GM21515 (cell line): Measurements from ENCODE around the gene COMTD1.

Experiments
- ATAC-seq: cut with Tn5 transposase; IDR thresholded peaks from one replicate; pipeline ENCODE4 v1.9.1; 2021; ENCODE audit not compliant: unreplicated experiment

The COMTD1 gene

DNA sequence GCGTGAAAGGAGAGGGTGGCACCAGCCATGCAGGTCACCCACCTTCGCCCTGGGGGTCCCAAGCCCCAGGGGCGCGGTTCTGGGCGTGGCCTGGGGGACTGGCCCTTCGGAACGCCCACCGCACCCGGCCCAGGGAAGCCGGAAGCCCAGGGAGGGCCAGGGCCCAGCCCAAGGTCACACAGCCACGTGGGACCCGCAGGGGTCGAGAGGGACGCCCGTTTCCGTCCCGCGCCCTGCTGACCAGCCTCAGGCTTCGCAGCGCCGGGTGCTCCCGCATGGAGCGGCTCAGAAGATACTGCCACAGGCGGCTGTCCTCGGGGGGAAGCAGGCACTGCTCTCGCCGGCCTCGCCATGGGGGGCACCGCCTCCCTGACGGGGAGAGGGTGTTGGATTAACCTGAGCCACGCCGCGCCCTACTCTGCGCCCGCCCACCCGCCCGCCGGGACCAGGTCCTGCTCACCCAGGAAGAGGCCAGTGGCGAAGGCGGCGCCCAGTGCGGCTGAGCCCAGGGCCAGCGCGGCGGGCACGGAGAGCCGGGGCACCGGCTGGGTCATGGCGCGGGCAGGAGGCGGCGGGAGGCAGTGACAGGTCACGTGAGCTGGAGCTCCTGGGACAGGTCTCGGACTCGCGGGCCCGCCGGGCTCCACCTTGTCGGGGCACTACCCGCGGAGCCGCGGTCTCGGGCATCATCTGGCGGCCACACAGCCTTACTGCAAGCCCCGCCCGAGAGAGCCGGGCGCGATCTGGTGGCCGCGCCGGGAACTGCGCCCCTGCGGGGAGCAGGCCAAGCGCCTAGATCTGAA lies at the start of gene COMTD1:
TSS of gene COMTD1 (minus strand) at position 583 of the 803 bp plus-strand sequence. CDS start at position 554, 29 bp downstream.
- ATAC-seq = peak; percentile 74

DNA sequence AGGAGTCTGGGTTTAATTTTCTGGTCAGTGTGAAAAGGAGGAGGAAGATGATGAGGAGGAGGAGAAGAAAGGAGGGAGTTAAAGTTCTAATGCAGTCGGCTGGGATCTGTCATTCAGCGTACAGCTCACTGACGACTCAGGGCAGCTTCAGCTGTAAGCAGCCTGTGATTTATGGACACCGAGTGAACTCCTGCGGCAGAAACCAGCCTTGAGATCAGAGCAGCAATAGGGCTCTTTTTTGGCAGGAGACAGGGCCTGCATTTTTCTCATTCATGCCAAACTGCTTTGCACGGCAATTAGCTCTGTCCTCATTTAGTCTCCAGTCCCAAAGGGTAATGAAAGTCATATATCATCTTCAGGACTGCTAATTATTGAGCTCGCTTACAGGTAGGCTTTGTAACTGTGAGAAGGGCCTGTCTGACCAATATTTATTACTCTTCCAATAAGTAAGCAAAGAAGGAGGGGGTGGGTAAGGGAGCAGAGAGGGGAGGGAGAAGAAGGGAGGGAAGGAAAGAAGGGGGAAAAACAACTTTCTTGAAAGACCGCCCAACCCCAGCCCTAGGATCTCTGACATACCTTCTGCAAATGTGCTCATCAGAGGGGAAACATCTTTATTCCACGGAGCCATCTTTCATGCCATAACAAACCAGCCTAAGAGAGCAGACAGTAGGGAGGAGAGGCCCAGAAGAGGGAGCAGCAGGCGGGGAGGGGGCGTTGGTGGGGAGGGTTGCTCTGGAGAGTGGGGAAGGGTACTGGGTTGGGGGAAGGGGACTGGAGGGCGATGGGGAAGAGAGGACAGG lies 48.1 kb upstream of the COMTD1 start:
- no peak for ATAC-seq

DNA sequence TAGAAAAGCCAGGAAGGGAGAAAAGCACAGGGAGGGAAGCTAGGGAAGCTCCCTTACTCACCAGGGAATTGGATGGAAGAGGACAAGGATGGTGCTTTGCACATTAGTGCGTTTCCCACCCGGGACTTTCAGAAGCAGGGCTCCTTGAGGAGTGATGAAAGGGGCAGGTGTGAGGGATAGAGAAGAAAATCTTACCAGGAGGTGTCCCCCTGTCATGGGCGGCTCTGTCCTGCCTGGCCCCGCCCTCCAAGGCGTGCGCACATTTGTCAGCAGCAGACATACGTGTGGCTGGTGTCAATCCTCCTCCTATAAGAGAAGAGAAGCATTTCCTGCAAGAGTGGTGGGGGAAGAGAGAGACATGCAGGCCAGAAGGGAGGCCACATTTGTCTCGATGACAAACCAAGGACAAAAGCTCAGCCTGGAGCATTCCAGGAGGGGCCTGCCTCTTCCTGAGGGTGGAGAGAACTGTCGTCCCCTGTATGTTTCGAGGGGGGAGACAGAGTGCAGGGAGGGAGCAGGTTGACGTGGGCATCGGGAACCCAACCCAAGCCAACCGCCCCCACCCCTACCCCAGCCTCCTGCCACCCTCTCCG lies 47.4 kb upstream of the COMTD1 start:
- no peak for ATAC-seq

DNA sequence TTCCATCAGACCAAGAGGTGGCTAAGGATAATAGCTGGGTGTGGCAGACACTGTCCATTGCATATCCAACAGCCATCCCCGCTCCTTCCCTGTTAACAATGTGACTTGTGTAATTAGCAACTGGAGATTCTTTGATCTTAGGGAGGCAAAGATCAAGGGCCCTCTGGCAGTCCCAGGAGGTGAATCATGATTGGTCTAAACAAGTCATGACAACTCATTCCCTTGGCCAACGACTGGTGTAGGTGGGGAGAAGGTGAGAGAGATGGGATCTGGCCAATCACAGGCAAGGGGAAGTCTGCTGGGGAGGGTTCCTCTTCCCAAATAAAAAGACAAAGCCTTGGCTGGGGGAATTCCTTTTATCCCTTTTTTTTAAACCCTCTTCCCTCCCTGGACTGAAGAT lies 46.2 kb upstream of the COMTD1 start:
- no peak for ATAC-seq

DNA sequence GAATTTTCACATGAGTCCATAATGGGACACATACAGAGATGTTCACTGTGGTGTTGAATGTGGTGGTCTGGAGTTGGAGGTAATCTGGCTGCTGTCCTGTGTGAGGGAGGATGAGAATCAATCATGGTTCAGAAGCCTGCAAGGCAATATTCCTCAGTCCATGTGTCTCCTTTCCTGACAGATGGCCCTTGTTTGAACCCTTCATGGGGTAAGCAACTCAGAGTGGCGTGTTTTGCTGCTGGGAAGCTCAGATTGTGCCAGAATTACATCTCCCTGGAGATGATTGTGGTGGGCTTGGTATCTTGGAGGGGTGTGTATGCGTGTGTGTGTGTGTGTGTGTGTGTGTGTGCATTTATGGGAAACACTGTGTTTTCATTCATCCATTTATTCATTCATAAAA lies 44.5 kb upstream of the COMTD1 start:
- ATAC-seq = no peak

DNA sequence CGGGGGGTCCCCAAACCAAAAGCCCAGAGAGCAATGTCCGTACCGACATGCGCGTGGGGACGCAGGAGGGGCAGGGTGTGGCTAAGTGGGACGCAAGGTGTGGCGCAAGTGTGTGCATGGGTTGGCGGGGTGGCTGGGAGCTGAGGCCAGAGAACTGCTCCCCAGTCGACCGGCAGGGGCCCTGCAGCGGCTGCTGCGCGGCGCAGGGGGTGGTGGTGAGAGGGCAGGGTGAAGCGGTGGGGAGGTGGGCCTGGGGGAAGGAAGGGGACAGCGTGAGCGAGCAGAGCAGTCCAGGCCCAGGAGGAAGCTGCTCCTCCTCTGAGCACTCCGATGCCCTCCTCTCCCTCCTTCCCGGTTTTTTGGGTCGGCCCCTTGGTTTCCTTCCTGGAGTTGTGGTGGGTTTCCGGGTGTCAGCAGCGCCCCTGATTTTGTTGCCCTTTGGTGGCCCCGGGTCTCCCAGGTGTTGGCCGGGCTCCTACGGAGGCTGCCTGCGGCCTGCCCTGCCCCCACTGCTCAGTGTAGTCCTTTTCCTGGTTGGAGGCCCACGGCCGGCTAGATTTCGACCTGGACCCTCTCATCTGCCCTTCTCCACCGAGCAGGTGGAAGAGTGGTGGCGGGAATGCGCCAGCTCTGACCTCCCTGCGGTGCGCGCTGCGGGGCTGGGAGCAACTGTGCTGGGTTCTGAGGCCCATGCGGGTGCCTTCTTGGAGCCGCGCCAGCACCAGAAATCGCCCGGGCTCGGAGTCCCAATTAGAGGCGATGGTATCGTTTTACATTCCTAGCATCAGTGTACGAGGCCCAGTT lies 40.5 kb upstream of the COMTD1 start:
- no peak for ATAC-seq

DNA sequence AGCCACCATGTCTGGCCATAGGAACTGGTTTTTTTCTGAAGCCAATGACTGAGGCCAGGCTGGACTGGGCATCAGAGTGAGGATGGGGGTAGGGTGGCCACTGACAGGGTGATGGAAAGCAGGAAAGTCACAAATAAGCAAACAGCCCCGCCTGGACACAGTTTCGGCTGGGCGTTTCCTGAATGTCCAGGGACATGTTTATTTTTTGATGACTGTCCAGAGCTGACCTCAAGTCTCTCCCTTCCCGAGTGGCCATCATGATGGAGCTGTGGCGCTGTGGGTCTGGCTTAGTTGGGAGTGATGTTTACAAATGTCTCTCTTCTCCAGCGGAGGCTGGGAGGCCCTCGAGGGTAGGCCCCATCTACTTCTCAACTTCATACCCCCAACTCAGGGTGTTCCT lies 37.1 kb upstream of the COMTD1 start:
- ATAC-seq = no peak

DNA sequence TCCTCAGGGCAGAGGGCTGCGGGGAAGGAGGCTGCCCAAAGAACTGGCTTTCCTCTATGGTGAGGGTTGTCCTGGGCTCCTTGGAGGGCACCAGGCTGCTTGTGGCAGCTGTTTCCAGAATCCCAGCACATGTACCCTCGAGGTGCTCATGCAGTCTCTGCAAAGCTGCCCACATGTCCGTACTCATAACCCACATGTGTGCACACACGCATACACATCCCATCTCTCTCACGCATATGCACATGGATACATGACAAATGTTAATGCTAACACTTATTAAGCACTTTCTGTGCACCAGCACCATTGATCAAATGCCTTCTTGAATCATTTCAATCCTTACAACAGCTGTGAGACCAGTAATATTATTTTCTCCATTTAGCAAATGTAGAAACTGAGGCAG lies 36.3 kb upstream of the COMTD1 start:
- no peak for ATAC-seq

DNA sequence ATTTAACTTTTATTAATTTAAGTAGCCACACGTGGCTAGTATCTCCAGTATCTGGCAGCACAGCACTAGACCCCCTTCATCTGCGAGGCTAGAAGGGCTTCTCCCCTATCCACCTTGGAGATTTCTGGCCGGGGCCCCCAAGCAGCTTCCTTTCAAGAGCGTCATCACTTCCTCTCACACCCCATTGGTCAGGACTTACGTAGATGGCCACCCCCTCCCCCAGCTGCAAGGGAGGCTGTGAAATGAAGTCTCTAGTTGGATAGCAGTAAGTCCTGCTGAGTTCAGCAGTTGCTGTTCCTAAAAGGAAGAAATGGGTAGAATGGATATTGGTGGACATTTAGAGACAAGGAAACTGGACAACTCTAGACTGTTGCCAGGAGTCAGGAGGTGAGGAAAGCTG lies 33.8 kb upstream of the COMTD1 start:
- no peak for ATAC-seq

DNA sequence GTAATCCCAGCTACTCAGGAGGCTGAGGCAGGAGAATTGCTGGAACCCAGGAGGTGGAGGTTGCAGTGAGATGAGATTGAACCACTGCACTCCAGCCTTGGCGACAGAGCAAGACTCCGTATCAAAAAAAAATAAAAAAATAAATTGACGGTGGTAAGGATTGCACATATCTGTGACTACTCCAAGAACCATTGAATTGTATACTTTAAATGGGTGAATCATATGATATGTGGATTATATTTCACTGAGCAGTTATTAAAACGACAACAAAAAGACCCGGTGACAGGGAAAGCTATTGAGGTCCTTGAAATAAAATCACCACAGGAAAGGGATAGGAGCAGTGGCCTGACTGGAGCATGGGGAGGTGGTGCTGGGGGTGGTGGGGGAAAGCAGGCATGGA lies 31.2 kb upstream of the COMTD1 start:
- ATAC-seq = no peak

DNA sequence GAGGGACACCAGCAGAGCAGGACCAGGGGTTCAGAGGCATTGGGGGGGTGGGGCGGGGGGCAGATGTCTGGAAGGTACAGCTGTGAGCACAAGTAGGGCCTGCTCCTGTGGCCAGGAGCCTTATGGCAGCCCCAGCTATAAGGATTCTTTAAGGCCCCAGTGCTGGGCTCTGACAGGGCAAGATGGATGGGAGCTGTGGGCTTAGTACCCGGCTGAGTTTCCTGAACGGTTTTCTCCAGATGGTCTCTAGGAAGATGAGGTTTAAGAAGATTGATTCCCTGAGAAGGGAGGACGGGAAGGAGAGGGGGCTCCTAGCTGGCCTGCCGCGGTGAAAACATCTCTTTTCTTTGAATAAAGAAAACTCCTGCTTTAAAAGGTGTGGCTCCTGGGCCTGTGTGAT lies 30.1 kb upstream of the COMTD1 start:
- no peak for ATAC-seq

DNA sequence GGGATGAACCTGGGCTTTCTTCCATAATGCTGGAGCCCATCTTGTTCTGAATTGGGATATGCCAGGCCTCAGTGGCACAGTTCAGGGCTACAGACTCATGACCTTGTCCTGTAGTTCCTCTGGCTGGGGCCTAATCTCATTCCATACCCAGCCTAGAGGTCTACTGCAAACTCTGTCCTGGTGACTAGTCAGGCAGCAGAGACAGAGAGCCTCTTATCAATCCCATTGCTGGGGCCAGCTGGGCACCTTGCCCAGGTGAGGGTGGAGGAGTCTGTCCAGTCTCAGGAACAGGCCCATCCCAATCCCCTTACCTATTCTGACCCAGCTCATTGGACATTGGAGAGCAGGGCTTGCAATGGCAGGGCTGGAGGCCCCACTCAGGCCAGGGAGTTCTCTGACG lies 28.0 kb upstream of the COMTD1 start:
- no peak for ATAC-seq

DNA sequence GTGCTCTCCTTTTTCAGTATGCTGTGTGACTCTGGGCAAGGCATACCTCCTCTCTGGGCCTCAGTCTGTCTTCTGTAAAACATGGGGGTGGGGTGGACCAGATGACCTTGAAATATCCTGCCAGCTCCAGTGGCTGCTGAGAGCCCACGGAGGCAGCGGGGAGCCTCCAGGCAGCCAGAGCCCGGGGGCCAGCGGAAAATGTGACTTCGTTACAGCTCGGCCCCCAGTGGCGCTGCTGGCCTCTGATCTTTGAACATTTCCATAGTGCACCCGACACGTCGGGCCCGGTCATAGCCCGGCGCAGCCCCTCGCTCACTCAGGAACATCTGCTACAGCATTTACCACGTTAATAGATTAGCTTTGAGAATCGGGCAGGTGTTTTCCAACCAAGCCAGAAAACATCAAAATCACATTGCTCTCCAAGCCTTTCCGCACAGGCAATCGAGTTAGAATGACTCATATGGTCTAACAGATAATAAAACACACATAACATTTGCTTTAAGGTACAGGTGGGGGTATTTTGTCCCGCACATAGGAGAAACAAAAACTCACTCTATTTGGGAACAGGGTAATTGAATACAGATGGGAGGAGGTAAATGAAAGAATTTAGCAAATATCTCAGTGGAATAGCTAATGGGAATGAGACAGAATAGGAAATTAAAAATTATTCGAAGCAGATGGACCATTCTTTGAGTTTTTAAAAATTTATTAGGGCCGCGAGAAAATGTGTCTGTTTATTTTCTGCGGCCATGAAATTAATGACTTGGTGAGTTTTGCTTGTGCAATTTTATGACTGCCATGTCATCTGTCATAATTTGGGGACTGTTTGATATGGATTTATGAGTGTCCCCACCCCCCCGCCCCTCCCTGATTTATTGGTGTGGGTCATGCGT lies 26.3 kb upstream of the COMTD1 start:
- ATAC-seq = no peak

DNA sequence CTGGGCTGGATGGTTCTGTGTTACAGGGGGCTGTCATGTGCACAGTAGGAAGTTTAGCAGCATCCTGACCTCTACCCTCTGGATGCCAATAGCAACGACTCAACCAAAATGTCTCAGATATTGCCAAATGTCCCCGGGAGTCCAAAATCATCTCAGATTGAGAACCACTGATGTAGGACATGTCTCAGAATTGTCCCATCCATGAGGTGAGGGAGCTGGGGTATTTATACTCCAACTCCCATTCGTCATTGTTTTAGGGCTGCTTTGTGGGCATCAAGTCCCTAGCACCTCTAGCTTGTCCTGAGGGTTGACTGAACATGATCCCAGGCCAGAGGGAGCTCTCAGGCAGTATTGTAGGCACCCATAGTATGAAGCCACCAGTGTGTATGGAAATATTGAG lies 25.2 kb upstream of the COMTD1 start:
- ATAC-seq = no peak

DNA sequence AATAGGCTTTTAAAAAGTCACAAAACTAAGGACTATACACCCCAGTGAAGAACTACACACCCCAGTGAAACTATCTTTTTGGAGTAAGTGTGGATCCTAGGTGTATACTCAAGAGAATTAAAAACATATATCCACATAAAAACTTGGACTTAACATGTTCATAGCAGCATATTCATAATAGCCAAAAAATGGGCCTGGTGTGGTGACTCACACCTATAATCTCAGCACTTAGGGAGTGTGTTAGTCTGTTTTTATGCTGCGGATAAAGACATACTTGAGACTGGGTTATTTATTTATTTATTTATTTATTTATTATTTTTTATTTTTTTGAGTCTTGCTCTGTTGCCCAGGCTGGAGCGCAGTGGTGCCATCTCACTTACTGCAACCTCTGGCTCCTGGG lies 19.0 kb upstream of the COMTD1 start:
- no peak for ATAC-seq

DNA sequence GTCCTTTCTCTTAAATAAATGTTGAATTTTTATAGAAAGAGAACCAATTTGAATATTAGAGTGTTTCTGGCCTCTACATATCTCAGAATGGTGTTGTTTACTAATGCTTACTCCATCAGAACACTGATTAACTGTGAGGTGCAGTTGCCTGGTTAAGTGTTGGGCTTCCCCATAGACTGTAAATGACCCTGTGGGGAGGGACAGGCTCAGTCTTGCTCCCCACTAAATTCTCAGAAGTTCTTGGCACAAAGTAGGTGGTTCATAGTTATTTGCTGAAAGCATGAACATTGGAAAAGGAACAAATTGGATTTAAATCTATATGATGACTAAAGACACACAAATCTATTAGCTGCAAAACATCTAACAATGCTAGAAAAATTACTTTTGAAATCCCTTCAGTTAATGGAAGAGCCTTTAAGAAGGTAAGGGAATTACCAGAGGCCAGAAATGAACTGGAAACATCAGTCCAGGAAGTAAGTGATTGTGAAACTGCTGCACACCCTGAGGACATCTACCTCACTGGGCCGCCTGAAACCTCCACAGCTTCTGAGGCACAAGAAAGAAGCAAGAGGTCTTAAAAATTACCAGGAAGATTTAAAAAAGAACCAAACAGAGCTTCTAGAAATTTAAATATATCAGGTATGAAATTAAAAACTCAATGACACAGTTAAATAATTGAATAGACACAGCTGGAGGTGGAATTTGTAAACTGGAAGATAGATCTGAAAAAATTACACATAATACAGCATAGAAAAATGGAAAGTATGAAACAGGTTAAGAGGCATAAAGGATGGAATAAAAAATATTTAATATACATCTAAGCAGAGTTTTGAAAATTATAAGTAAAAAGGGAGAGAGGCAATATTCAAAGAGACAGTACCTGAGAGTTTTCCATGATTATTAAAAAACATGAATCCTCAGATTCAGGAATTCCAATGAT lies 17.8 kb upstream of the COMTD1 start:
- ATAC-seq = no peak

DNA sequence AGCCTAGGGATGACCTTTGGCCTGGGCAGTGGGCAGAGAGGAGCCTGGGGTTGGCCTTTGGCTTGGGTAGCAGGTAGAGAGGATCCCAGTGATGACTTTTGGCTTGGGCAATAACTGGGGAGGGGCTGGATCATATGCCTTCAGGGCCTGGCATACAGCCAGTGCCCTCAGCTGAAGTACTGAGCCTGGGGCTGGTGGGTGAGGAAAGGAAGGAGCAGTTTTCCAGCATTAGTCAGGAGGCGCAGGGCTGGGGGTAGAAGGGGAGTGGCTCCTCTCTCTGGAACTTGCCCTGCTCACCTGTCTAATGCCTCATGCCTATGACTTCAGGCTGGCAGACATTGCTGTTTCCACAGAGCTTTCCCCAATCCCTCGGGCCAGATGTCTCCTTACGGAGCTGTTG lies 15.2 kb upstream of the COMTD1 start:
- ATAC-seq = no peak

DNA sequence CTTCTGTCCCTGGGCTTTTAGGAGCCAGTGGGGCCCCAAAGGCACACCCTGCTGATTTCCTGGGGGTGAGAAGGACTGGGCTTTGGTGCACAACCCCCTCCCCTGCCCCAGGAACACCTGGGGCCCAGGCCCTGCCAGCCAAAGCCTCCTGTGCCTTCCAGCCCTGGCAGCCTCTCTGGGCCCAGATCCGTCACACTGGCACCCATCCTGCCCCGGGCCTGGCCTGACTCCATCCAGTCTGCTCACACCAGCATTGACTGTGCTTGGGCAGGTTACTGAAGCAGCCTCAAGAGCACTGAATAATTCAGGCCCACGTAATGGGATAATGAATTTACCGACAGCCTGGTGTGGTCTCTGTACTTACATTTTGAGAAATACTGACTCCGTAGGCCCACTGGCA lies 12.0 kb upstream of the COMTD1 start:
- no peak for ATAC-seq

DNA sequence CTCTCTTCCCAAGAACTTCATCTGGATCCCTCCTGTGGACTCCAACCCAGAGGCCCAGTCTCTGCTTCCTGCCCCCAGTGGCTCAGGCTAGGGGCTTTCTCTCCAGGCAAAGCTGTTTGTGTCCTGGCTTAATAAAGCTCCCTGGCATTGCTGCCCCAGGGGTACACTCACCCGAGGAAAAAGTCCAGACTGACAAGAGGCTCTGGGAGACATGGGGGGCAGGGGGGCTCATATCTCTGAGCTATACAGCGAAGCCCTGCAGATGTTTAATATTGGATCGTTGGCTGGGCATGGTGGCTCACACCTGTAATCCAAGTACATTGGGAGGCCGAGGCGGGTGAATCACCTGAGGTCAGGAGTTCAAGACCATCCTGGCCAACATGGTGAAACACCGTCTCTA lies 10.7 kb upstream of the COMTD1 start:
- ATAC-seq = no peak
